HG03097 (cell line): ENCODE data around the gene KRTAP3-1.
"Not testable (repeated sequence)": the region's sequence is repeated elsewhere in the genome, so short reads cannot be mapped to it uniquely, and the experiment has no call there.

Experiments
- ATAC-seq: cut with Tn5 transposase; IDR thresholded peaks from one replicate; pipeline ENCODE4 v1.9.1; 2021; ENCODE audit not compliant: unreplicated experiment, low FRiP score

The KRTAP3-1 gene

GRCh38 chr17:41016578-41017215, 7.8 kb upstream of the KRTAP3-1 start:
- no peak for ATAC-seq

DNA sequence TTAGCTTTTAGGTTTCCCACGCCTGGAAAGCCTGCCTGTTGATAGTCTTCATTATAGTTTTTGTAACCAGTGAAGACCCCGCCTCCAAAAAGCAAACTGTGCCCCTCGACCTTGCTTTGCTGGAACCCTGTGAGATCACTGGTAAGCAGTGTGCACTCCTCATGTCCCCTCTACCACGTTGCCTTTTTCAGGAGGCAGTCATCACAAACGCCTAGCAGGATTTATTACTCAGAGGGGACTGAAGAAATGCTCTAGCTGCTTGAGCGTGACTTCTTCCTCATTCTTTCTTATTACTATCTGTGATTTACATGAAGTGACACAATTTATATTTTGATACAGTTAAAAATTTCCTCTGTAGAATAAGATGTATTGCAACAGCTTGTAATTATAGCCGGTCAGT, 6.5 kb upstream of the KRTAP3-1 start:
- ATAC-seq = no peak

- no peak for ATAC-seq
Observed at GRCh38 chr17:41013606-41014005, 4.7 kb upstream of the KRTAP3-1 start.

- no peak for ATAC-seq
Observed at GRCh38 chr17:41013181-41013580, 4.3 kb upstream of the KRTAP3-1 start.

- no peak for ATAC-seq
Observed at GRCh38 chr17:41012326-41013120, 3.6 kb upstream of the KRTAP3-1 start.

GRCh38 chr17:41010441-41010840, 1.5 kb upstream of the KRTAP3-1 start:
- ATAC-seq = no peak

GRCh38 chr17:41009936-41010335, 1.0 kb upstream of the KRTAP3-1 start:
- ATAC-seq = no peak

- no peak for ATAC-seq
Observed at GRCh38 chr17:41009301-41009760, 403 bp upstream of the KRTAP3-1 start.

DNA sequence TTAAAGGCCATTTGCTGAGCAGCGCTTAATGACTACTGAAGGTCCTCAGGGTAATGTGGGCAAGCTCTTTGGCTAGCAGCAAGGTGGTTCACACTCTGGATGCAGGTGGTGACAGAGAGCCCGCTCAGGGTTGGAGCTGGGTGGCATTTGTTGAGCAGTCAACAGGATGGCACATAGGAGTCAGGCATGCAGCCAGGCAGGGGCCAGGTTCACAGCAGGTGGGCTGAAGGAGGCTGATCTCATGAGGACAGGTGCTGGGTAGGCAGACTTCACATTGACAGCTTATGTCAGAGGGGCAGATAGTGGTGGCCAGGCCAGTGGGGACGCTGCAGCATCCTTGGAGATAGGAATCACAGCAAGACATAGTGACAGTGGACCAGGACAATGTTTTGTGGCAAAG, 4.5 kb downstream of the KRTAP3-1 start:
- ATAC-seq = no peak

DNA sequence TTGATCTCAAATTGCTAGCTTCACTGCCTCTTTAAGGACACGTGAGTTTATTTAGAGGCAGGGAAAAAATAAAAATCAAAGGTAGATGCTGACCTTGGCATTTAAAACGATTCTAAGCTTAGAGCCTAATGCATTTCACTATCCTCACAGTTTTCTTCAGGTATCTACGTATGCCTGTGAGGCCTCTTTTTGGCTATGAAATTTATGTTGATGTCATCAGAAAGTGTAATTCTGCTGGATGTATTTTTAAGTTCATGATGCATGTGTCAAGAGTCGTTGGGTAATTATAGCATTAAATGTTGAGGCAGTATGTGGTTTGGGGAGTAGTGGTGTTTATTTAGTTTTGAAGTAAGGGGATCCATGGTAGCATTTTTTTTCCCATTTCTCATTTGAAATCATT, 5.0 kb downstream of the KRTAP3-1 start:
- ATAC-seq = no peak

DNA sequence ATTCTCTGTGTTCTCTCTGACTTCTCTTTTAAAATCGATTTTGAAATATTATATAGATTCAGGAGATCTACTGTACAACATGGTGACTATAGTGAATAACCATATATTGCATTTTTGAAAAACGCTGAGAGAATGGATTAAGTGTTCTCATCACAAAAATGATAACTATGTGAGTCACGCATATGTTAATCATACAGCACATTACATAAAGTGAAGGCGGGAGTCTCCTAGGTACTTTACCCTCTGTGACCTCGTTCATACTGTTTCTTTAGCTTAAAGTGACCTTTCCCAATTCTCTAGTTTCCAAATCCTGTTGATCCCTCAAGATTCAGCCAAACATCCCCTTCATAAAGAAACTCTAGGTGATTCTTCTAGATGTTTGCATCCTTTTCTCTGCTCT, 6.1 kb downstream of the KRTAP3-1 start:
- ATAC-seq = no peak

DNA sequence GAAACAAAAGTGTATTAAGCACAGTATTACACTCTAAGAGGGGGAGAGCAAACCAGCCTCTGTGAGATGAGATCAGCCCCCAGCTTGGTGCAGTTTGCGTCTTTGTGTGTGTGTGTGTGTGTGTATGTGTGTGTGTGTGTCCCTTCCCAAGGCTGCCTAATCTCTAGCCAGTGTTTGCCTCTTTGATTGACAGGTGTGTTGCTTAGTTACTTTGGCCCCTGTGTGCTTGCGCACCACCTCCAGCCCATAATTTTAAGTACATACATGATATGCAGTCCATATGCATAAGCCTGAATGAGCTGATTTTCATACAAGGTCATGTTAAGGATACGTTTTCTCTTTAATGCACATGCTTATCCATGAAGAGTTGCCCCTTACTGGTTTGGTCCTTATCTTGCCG, 7.1 kb downstream of the KRTAP3-1 start:
- no peak for ATAC-seq

DNA sequence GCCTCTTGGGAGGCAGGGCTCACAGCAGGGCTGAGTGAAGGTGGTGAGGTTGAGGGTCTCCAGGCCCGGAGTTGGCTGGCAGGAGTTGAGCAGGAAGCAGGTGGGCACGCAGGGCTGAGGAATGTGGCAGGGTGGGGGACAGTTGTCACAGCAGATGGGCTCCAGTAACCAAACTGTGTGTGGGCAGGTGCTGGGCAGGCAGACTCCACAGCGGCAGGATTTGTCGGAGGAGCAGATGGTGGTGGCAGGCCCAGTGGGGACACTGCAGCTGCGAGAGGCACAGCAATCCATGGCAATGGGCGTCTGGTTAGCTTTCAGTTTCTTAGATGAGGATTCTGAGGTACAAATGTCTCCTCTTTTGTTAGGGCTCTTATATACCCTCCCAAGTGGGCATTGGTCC, 9.4 kb downstream of the KRTAP3-1 start, which contains the start of gene KRTAP3-2:
Gene KRTAP3-2 (minus strand): TSS at position 344 of the 400 bp plus-strand sequence. CDS start 53 bp downstream, at position 291.
- not testable (repeated sequence) for ATAC-seq

GRCh38 chr17:40997361-40997760, 11.6 kb downstream of the KRTAP3-1 start:
- ATAC-seq = no peak

DNA sequence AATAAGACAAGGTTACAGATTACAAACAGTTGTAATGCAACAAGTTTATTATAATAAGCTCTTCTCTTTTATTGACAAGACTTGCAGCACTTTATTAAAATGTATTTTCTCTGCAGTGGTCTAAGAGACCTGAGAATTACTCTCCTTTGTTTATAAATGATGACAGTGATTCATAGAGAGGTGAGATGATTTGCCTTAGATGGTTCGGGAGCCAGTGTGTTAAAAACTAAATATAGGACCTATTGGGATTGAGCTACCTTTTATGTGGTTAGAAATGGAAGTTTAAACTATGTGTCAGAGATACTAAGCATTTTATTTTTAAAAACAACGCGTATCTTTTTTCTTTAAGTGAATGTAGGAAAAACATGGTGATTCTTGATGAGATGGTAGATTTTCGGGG, 12.1 kb downstream of the KRTAP3-1 start:
- no peak for ATAC-seq

GRCh38 chr17:40995116-40995515, 13.8 kb downstream of the KRTAP3-1 start:
- ATAC-seq = no peak

GRCh38 chr17:40993839-40994238, 15.1 kb downstream of the KRTAP3-1 start, which contains the start of gene KRTAP3-3:
TSS of gene KRTAP3-3 (minus strand) at chr17:40994164. CDS start at chr17:40994097, 67 bp downstream.
- no peak for ATAC-seq

DNA sequence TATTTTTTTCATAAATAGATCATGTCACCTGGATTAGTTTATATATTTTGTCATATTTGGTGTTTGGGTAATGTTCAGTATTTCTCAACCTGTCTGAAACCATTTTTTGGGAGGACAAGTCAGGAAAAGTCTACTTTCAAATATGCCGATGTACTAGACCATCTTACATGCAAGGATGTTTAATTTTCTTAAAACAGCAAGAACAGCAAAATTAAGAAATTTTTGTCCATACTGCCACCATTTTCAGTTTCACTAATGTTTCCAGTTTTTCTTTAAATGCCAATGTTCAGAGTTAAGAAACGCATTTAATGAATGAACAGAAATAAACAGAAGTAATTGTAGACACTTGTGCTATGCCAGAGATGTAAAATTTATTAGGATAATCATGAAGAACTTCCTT, 15.8 kb downstream of the KRTAP3-1 start:
- ATAC-seq = no peak

DNA sequence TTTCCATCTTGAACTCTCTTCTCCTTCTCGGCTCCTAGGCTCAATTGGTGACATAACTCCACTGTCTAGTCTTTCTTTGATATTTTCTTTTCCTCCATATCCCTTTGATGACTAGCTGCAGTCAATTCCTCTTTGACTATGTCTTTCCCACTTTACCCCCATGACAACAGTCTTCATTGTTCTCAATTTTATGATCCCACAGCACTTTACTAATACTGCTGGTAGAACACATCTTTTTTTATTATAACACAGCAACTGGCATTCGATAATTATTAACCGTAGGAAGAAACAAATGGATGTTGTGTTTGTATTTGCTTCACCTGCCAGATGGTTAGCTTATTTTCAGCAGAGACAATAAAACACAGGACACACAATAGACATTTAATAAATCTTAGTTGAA, 16.3 kb downstream of the KRTAP3-1 start:
- ATAC-seq = no peak

DNA sequence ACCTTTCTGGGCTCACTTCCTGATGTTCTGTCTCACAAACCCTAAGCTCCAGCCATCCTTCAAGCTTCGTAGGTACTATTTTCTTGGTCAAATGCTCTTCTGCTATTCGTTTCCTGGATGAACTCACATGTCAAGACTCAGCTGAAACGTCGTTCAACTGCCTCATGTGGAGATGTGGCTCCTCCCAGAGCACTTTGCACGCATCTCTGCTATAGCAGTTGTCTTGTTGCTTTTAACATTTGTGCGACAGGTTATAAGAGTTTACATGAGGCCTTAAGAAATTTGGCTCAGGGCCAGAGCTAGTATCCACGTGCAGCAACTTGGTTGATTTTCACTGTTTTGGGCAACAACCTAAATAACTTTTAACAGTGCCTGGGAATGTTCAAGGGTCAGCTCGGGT, 22.0 kb downstream of the KRTAP3-1 start:
- no peak for ATAC-seq

DNA sequence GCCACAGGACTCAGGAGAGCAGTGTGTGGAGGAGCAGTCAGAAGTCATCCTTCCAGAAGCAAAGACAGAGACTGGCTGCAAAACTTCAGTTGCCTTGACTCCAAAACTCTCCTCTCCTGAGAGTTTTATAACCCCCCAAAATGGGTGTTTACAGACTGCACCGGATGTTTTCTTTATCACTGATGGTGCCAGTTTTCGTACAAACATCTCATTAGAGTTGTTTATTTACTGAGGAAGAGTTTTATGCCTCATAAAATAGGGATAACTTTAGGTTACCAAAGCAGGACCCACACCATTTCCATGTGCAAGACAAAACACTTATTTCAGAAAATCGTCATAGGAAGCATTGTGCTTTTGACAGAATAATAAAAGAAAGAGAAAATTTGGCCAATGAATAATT, 24.7 kb downstream of the KRTAP3-1 start, which contains the start of gene KRT40:
Gene KRT40 (minus strand): TSS at position 101 of the 400 bp plus-strand sequence. CDS start 53 bp downstream, at position 48.
- ATAC-seq = no peak

GRCh38 chr17:40981115-40981514, 27.8 kb downstream of the KRTAP3-1 start:
- ATAC-seq = no peak
